ENCODE data around the gene PLD2. TPM values are rescaled to one million over a fixed set of nuclear protein-coding genes. Genes with fewer than 3 reads are reported as not detected.

PLD2 gene, protein sequence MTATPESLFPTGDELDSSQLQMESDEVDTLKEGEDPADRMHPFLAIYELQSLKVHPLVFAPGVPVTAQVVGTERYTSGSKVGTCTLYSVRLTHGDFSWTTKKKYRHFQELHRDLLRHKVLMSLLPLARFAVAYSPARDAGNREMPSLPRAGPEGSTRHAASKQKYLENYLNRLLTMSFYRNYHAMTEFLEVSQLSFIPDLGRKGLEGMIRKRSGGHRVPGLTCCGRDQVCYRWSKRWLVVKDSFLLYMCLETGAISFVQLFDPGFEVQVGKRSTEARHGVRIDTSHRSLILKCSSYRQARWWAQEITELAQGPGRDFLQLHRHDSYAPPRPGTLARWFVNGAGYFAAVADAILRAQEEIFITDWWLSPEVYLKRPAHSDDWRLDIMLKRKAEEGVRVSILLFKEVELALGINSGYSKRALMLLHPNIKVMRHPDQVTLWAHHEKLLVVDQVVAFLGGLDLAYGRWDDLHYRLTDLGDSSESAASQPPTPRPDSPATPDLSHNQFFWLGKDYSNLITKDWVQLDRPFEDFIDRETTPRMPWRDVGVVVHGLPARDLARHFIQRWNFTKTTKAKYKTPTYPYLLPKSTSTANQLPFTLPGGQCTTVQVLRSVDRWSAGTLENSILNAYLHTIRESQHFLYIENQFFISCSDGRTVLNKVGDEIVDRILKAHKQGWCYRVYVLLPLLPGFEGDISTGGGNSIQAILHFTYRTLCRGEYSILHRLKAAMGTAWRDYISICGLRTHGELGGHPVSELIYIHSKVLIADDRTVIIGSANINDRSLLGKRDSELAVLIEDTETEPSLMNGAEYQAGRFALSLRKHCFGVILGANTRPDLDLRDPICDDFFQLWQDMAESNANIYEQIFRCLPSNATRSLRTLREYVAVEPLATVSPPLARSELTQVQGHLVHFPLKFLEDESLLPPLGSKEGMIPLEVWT
- 15.7 and 17.6 TPM in 2 replicates for total RNA-seq (2013; cell fraction: nucleolus; rRNA removed)
- total RNA-seq (2014; rRNA removed) = 9.4 and 12.2 TPM in 2 replicates
- 7.3 and 8.1 TPM in 2 replicates for total RNA-seq (2014; rRNA removed; fragmentation: Illumina TruSeq; extraction: Trizol)
- 12.9 and 15.2 TPM in 2 replicates for total RNA-seq (2021)
- polyA plus RNA-seq (2011; ENCODE audit: low read depth) = 3.8 TPM
- polyA plus RNA-seq (2011; rRNA removed) = 4.4 and 7.7 TPM in 2 replicates
- polyA plus RNA-seq (2011; cell fraction: cytosol; rRNA removed) = 7.0 and 8.7 TPM in 2 replicates
- polyA plus RNA-seq (2011; cell fraction: nucleus; rRNA removed) = 37.9 and 42.8 TPM in 2 replicates
- 11.6 TPM in 2 replicates for polyA plus RNA-seq (2012)
- polyA plus RNA-seq (2014; fragmentation: Illumina TruSeq; extraction: Trizol) = 5.1 and 6.8 TPM in 2 replicates
- polyA plus RNA-seq (2014; fragmentation: Nextera tagmentation; extraction: Ambion mirVana) = under 1 TPM; 0.71 to 0.73 TPM
- polyA plus RNA-seq (2014; rRNA removed) = 13.9 and 16.5 TPM in 2 replicates
- 1 to 10 TPM; 4.8 to 5.3 TPM for polyA plus RNA-seq (2016; fragmentation: Nextera tagmentation; extraction: Ambion mirVana)
- 6.2 and 11.5 TPM in 2 replicates for polyA minus RNA-seq (2011; rRNA and poly(A)+ RNA removed)
- 1.6 and 2.8 TPM in 2 replicates for polyA minus RNA-seq (2011; cell fraction: cytosol; rRNA and poly(A)+ RNA removed)
- 8.7 and 10.6 TPM in 2 replicates for polyA minus RNA-seq (2011; cell fraction: nucleus; rRNA and poly(A)+ RNA removed)
- Bru-seq, nascent RNA = percentile 57 among the genes with signal in this experiment
- percentile 64 among the genes with signal in this experiment for BruChase-seq, experiment 1, labeled RNA remaining after a 6-hour chase
- percentile 59 among the genes with signal in this experiment for BruChase-seq, experiment 2, labeled RNA remaining after a 2-hour chase
- long read RNA-seq, experiment 1, partial matches to known transcripts = 1 of 1 reads
- long read RNA-seq, experiment 1, other reads (novel, unspliced or antisense) = 0 of 1 reads
- long read RNA-seq, experiment 2, partial matches to known transcripts = 1 of 1 reads
- long read RNA-seq, experiment 2, other reads (novel, unspliced or antisense) = 0 of 1 reads

DNA sequence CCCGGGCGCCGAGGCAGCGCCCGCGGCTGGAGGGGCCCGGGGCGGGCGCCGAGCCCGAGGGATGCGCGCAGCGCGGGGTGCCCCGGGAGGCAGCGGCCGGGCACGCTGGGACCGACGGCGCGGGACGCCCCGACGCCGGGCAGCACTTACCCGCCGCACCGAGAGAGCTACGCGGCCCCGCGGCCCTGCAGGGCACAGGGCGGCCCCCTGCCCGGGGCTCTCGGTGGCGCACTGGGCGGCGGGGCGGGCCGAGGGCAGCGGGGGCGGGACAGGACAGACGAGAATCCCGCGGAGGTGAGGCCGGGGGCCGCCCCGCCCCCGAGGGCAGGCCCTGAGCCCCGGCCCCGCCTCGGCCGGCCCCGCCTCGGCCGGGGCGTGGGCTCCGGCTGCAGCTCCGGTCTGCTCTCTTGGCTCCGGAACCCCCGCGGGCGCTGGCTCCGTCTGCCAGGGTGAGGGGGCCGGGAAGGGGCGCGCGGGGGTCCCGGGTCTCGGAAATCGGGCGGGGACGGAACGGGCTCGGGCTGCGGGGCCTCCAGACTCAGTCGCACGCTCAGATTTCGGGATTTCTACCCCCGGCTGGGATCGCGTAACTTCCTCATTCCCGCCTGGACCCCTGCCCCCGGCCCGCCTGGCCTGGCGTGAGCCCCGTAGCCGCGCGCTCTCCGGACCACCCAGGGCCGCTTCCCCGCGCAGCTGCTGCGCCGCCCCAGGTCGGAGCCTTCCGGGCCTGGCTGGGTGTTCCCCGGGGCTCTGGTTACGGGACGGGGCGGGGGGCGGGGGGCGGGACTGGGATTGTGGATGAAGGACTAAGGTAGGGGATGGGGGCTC lies at the start of gene PLD2:
TSS of gene PLD2 (plus strand) at position 376 of the 828 bp plus-strand sequence. CDS start 621 bp downstream, outside the sequence.
- FAIRE-seq (no peak), ATAC-seq (peak; percentile 100), DNase-seq (ENCODE audit: low read depth, low spot score) (no peak)
- intact Hi-C loops (cut with micrococcal nuclease; ENCODE audit: unreplicated experiment) (no loop called here), in situ Hi-C loops (cut with MboI) (no loop called here)
- Histone ChIP-seq H3K4me1 (ENCODE audit: control insufficient read depth, insufficient read depth, low read length) (peaks cover 4% of the 10 kb centered on the region), H3K4me3 (peak within 1 kb of the TSS; percentile 76), H3K36me3 (ENCODE audit: control insufficient read depth in 2 of 2, insufficient read depth in 2 of 2, low read length in 1 of 2) (no peaks in the 10 kb centered on the region), H3K9me3 (replicated peaks; ENCODE audit: control insufficient read depth, insufficient read depth, low read length) (no peaks in the 10 kb centered on the region), H3K27me3 (replicated peaks in 1 of 2; ENCODE audit: control insufficient read depth in 2 of 2, insufficient read depth in 2 of 2, low read length in 1 of 2) (no peaks in the 10 kb centered on the region), H2AFZ (ENCODE audit: control insufficient read depth, low read depth, low read length) (peak within 1 kb of the TSS; percentile 80), H3K27ac (ENCODE audit: control insufficient read depth, insufficient read depth) (no peak within 1 kb of the TSS), H3K9ac (ENCODE audit: control insufficient read depth, insufficient read depth, low read length) (peak within 1 kb of the TSS; percentile 73), H3K79me2 (ENCODE audit: control insufficient read depth, insufficient read depth, low read length) (no peaks in the 10 kb centered on the region), H4K20me1 (ENCODE audit: control insufficient read depth, insufficient read depth) (no peaks in the 10 kb centered on the region), H3K4me2 (ENCODE audit: control insufficient read depth, insufficient read depth) (peak within 1 kb of the TSS; percentile 86)
- SMC1A ChIA-PET (ENCODE audit: uncharacterized antibody, unreplicated experiment) = interaction anchor here (0.7 kb wide), 1 partner anchor 11 kb away, joined by 3 read pairs; the partner anchor contains the start of gene PSMB6
- BruUV-seq (replicated peaks) = no TSS peak
- RAD21 ChIA-PET (ENCODE audit: unreplicated experiment) = interaction anchor here (1.3 to 1.6 kb wide), 3 partner anchors 10 to 97 kb away, joined by 3 to 5 read pairs (median 3); partner anchors contain the start of gene ARRB2
- CTCF ChIA-PET = interaction anchor here (0.6 to 1.7 kb wide), 4 partner anchors 11 to 85 kb away, joined by 3 to 7 read pairs (median 5); partner anchors contain the start of gene PSMB6
- POLR2A ChIA-PET = interaction anchor here (0.8 to 1.8 kb wide), 5 partner anchors 9 to 29 kb away, joined by 3 to 14 read pairs (median 4); partner anchors contain the start of gene PSMB6
- WGBS (ENCODE audit: insufficient coverage, insufficient replicate concordance, low lambda C conversion rate, missing lambda C conversion rate) = 2% methylated on average over 40 of the region's 106 CpGs
- TF ChIP-seq KAT2A (conservative IDR thresholded peaks at IDR 0.05; ENCODE audit: control insufficient read depth, low read depth, low read length) (no peak), POLR2A (IDR thresholded peaks at IDR 0.05; ENCODE audit: low read depth, low read length) (peak; percentile 80), ZNF217 (IDR thresholded peaks at IDR 0.05) (peak; percentile 47; the same call in 1 of the 2 replicates), RAD21 (IDR thresholded peaks at IDR 0.05; ENCODE audit: insufficient read depth, low read depth, low read length) (no peak), EZH2 (IDR thresholded peaks at IDR 0.05; ENCODE audit: borderline replicate concordance, control insufficient read depth, low read depth, low read length) (no peak), LARP7 (IDR thresholded peaks at IDR 0.05) (peak; percentile 80; the same call in 1 of the 2 replicates), RAD51 (IDR thresholded peaks at IDR 0.05) (no peak), IKZF1 (conservative IDR thresholded peaks at IDR 0.05) (peak; percentile 92), DPF2 (IDR thresholded peaks at IDR 0.05) (peak; percentile 76), PML (IDR thresholded peaks at IDR 0.05; ENCODE audit: low read length) (no peak), POU2F2 (IDR thresholded peaks at IDR 0.05; ENCODE audit: borderline replicate concordance, low read depth, low read length) (0 out of 3 replicates have a peak, but pooled peaks have one; percentile 11), MXI1 (IDR thresholded peaks at IDR 0.05; ENCODE audit: low read depth, low read length) (peak; percentile 38), CBFB (IDR thresholded peaks at IDR 0.05; ENCODE audit: low read depth) (no peak)
- TF ChIP-seq, protein P1, sequence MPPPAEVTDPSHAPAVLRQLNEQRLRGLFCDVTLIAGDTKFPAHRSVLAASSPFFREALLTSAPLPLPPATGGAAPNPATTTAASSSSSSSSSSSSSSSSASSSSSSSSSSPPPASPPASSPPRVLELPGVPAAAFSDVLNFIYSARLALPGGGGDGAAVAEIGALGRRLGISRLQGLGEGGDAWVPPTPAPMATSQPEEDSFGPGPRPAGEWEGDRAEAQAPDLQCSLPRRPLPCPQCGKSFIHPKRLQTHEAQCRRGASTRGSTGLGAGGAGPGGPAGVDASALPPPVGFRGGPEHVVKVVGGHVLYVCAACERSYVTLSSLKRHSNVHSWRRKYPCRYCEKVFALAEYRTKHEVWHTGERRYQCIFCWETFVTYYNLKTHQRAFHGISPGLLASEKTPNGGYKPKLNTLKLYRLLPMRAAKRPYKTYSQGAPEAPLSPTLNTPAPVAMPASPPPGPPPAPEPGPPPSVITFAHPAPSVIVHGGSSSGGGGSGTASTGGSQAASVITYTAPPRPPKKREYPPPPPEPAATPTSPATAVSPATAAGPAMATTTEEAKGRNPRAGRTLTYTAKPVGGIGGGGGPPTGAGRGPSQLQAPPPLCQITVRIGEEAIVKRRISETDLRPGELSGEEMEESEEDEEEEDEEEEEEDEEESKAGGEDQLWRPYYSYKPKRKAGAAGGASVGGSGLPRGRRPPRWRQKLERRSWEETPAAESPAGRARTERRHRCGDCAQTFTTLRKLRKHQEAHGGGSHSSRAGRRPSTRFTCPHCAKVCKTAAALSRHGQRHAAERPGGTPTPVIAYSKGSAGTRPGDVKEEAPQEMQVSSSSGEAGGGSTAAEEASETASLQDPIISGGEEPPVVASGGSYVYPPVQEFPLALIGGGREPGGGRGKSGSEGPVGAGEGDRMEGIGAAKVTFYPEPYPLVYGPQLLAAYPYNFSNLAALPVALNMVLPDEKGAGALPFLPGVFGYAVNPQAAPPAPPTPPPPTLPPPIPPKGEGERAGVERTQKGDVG (CRISPR knock-in tag; IDR thresholded peaks at IDR 0.05) = no peak
